CD4-positive, alpha-beta memory T cell (primary cell): Measurements from ENCODE around the gene IL23R. TPM values are rescaled to one million over a fixed set of nuclear protein-coding genes. Genes with fewer than 3 reads are reported as not detected.
A peak's percentile ranks its signal among the peaks of the same experiment; 100 is the strongest.
"Not testable (repeated sequence)": the region's sequence is repeated elsewhere in the genome, so short reads cannot be mapped to it uniquely, and the experiment has no call there.

ENCODE experiments used
- CTCF ChIA-PET: fragments of 350-600 bp; sonication (Branson Sonifier 250); formaldehyde crosslinking; loops from one replicate; lab custom pipeline; 2021; ENCODE audit warnings: inconsistent platforms; ENCODE audit not compliant: partially characterized antibody; lab: Charles Lee
- POLR2A ChIA-PET: fragments of 350-600 bp; sonication (Branson Sonifier 250); formaldehyde crosslinking; loops from one replicate; lab custom pipeline; 2021; ENCODE audit not compliant: partially characterized antibody; lab: Charles Lee
- DNase-seq, 5 donors: peaks; one replicate each; pipeline versions ENCODE4 v3.0.0 to v3.0.0-alpha.2; 2020 to 2022; ENCODE audit warnings: mixed read lengths in 1 of 5
- H3K27ac ChIP-seq: one replicate; pipeline ENCODE4 v1.7.0; 2013; ENCODE audit warnings: low read depth, low read length
- H3K27me3 ChIP-seq: 2 replicates; pipeline ENCODE4 v1.7.0; 2013; ENCODE audit warnings: mild to moderate bottlenecking, low read length, moderate library complexity; ENCODE audit not compliant: insufficient read depth
- H3K36me3 ChIP-seq: 2 replicates; pipeline ENCODE4 v1.7.0; 2013; ENCODE audit warnings: mild to moderate bottlenecking, low read length, moderate library complexity; ENCODE audit not compliant: insufficient read depth
- H3K4me1 ChIP-seq: 2 replicates; pipeline ENCODE4 v1.7.0; 2013; ENCODE audit warnings: mild to moderate bottlenecking, low read length, moderate library complexity; ENCODE audit not compliant: insufficient read depth
- H3K4me3 ChIP-seq, 2 donors: one replicate each; pipeline ENCODE4 v1.7.0; 2013; ENCODE audit warnings: low read length in 2 of 2, mild to moderate bottlenecking in 1 of 2
- H3K9me3 ChIP-seq, 2 donors: one replicate each; pipeline ENCODE4 v1.7.0; 2013; ENCODE audit warnings: low read length in 2 of 2, control low read depth in 1 of 2; ENCODE audit not compliant: control insufficient read depth in 1 of 2
- H3K27ac Mint-ChIP-seq, 7 donors: one replicate each; pipeline ENCODE4 v1.8.0; 2020 to 2021; ENCODE audit warnings: mixed read lengths in 7 of 7, mild to moderate bottlenecking in 6 of 7, inconsistent platforms in 3 of 7, moderate library complexity in 3 of 7
- H3K27me3 Mint-ChIP-seq, 2 donors: one replicate each; pipeline ENCODE4 v1.8.0; 2020 to 2021; ENCODE audit warnings: mixed read lengths in 2 of 2
- H3K36me3 Mint-ChIP-seq, 2 donors: one replicate each; pipeline ENCODE4 v1.8.0; 2020 to 2021; ENCODE audit warnings: mixed read lengths in 2 of 2, inconsistent platforms in 1 of 2, mild to moderate bottlenecking in 1 of 2
- H3K4me1 Mint-ChIP-seq, 4 donors: one replicate each; pipeline ENCODE4 v1.8.0; 2020 to 2021; ENCODE audit warnings: mixed read lengths in 4 of 4, mild to moderate bottlenecking in 1 of 4
- H3K4me3 Mint-ChIP-seq, 8 donors: one replicate each; pipeline ENCODE4 v1.8.0; 2020 to 2021; ENCODE audit warnings: mixed read lengths in 8 of 8, mild to moderate bottlenecking in 7 of 8, moderate library complexity in 6 of 8, inconsistent platforms in 3 of 8
- H3K9me3 Mint-ChIP-seq, 8 donors: one replicate each; pipeline ENCODE4 v1.8.0; 2020 to 2021; ENCODE audit warnings: mixed read lengths in 8 of 8, mild to moderate bottlenecking in 5 of 8, inconsistent platforms in 3 of 8, moderate library complexity in 1 of 8
- intact Hi-C: fragments of 100-400 bp; cut with micrococcal nuclease; formaldehyde crosslinking; loops from one replicate; pipeline ENCODE4 v1.15.1; 2023
- polyA plus RNA-seq, 2 donors: library from polyadenylated mRNA; unstranded; fragments of 300-500 nt; fragmentation: Illumina TruSeq; gene quantifications; one replicate each; pipeline ENCODE4 v1.2.3, GENCODE V29; 2021
- total RNA-seq, 2 experiments: library from RNA; stranded (reverse); gene quantifications; one replicate each; pipeline ENCODE4 v1.2.3, GENCODE V29; 2021

The IL23R gene
- total and polyA plus RNA-seq, 4 experiments from 2014 or later = 0.47 to 2.6 (median 1.5) TPM

DNA sequence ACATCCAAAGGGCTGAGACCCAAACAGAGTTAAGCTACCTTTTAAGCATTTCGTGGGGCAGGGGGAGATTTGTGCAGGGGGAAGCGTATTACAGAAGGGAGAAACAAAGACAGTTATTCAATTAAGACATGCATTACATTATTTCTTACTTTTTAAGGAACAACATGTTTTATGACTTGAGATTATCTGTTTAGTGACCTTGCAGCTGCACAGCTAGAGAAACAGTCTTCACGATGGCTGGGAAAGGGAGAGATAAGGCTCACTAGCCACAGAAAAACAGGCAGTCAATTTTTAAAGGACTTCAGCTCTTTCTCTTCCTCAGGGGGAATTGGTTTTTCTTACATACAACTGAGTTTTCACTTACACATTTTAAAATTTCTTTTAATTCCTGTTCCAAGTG lies 24.4 kb upstream of the IL23R start:
- not testable (repeated sequence) for H3K36me3 ChIP-seq, DNase-seq, H3K4me3 ChIP-seq, H3K4me3 Mint-ChIP-seq, H3K27me3 Mint-ChIP-seq, H3K9me3 Mint-ChIP-seq, H3K36me3 Mint-ChIP-seq, H3K9me3 ChIP-seq, H3K27me3 ChIP-seq, H3K27ac ChIP-seq
- Mint-ChIP-seq H3K4me1 (peaks cover 24 to 46% (median 33%) of the 10 kb centered on the region in 4 donors), H3K27ac (peak overlapping the region in 1 of 7 donors; percentile 4)
- intact Hi-C loops = loop anchor here (10.0 kb wide), 2 partner anchors 207 to 283 kb away; no protein-coding TSS in a partner anchor
- peaks cover 18% of the 10 kb centered on the region for H3K4me1 ChIP-seq
- ChIA-PET CTCF (interaction anchor here (0.7 to 2.0 kb wide), 3 partner anchors 30 to 359 kb away, joined by 3 to 11 read pairs (median 6); no protein-coding TSS in a partner anchor), POLR2A (interaction anchor here (0.9 to 1.4 kb wide), 3 partner anchors 29 to 146 kb away, joined by 3 to 4 read pairs (median 3); no protein-coding TSS in a partner anchor)

GRCh38 chr1:67142931-67143330 lies 23.3 kb upstream of the IL23R start:
- POLR2A ChIA-PET = interaction anchor here (1.2 to 1.3 kb wide), 2 partner anchors 89 kb away, joined by 3 to 5 read pairs; partner anchors contain the start of gene SLC35D1
- Histone ChIP-seq H3K36me3 (no peaks in the 10 kb centered on the region), H3K27me3 (no peaks in the 10 kb centered on the region), H3K27ac (no peak overlapping the region), H3K9me3 (no peaks in the 10 kb centered on the region), H3K4me1 (peaks cover 18% of the 10 kb centered on the region), H3K4me3 (no peak overlapping the region)
- Mint-ChIP-seq H3K9me3 (peaks cover 0 to 2% (median 0%) of the 10 kb centered on the region in 8 donors), H3K4me3 (peak overlapping the region in 6 of 8 donors; percentile 28 to 75 (median 42)), H3K27me3 (no peaks in the 10 kb centered on the region), H3K27ac (peak overlapping the region in 6 of 7 donors; percentile 8 to 90 (median 40)), H3K4me1 (peaks cover 25 to 47% (median 34%) of the 10 kb centered on the region in 4 donors), H3K36me3 (no peaks in the 10 kb centered on the region)
- DNase-seq = peak in 3 of 5 donors; percentile 29 to 39 (median 36)
- CTCF ChIA-PET = interaction anchor here (1.6 to 7.8 kb wide), 5 partner anchors 7 to 358 kb away, joined by 5 to 212 read pairs (median 9); no protein-coding TSS in a partner anchor
- intact Hi-C loops = loop anchor here (10.0 kb wide), 2 partner anchors 208 to 282 kb away; no protein-coding TSS in a partner anchor

DNA sequence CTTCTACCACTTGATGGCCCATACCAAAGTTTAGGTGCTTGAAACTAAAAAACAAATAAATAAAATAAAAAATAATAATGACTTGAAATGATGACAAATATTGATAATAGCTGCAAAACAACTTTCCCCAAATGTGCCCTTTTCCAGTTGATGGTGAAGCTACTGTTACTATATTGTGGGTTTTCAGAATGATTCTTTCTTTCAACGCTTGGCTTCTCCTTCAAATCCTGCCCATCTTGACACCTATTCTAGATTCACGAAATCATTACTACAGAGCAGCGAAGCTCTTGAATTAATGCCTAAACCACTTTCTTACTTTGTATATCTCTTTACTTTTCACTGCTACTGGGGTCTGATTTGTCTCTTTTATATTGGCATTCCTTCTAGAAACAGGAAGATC lies 22.3 kb upstream of the IL23R start:
- Mint-ChIP-seq H3K4me1 (peaks cover 29 to 53% (median 38%) of the 10 kb centered on the region in 4 donors), H3K27ac (no peak overlapping the region), H3K4me3 (no peak overlapping the region), H3K36me3 (no peaks in the 10 kb centered on the region), H3K9me3 (peaks cover 0 to 2% (median 0%) of the 10 kb centered on the region in 8 donors), H3K27me3 (no peaks in the 10 kb centered on the region)
- Histone ChIP-seq H3K36me3 (no peaks in the 10 kb centered on the region), H3K27ac (no peak overlapping the region), H3K27me3 (no peaks in the 10 kb centered on the region), H3K9me3 (no peaks in the 10 kb centered on the region), H3K4me3 (no peak overlapping the region), H3K4me1 (peaks cover 23% of the 10 kb centered on the region)
- intact Hi-C loops = loop anchor here (1.0 to 10.0 kb wide), 5 partner anchors 29 to 357 kb away; no protein-coding TSS in a partner anchor
- ChIA-PET CTCF (interaction anchor here (0.6 to 7.8 kb wide), 15 partner anchors 8 to 379 kb away, joined by 3 to 212 read pairs (median 6); partner anchors contain the start of gene C1orf141), POLR2A (interaction anchor here (0.9 to 1.3 kb wide), 2 partner anchors 68 to 90 kb away, joined by 5 read pairs; partner anchors contain the start of gene SLC35D1)
- no peak for DNase-seq

DNA sequence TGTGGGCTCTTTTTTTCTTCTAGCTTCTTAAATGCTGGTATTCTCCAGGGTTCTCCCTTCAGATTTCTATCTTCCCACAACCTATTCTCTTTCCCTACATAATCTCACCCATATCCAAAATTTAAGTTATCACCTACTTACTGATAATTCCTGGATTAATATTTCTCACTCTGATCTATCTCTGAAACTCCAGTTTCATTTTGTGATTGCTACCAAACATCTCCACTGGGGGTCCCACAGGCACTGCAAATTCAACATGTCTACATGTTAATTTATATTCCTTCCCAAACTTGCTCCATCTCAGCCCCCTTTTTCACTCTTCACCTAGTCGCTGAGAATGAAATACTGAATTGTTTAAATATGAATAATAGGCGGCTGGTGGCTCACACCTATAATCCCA lies 21.6 kb upstream of the IL23R start:
- H3K4me1 Mint-ChIP-seq = peaks cover 32 to 59% (median 42%) of the 10 kb centered on the region in 4 donors
- H3K4me3 ChIP-seq = no peak overlapping the region
- H3K36me3 Mint-ChIP-seq = no peaks in the 10 kb centered on the region
- H3K27me3 ChIP-seq = no peaks in the 10 kb centered on the region
- no peaks in the 10 kb centered on the region for H3K27me3 Mint-ChIP-seq
- no peak overlapping the region for H3K27ac ChIP-seq
- intact Hi-C loops = loop anchor here (1.0 to 10.0 kb wide), 5 partner anchors 28 to 356 kb away; no protein-coding TSS in a partner anchor
- H3K36me3 ChIP-seq = no peaks in the 10 kb centered on the region
- POLR2A ChIA-PET = no interaction called here
- H3K9me3 Mint-ChIP-seq = no peaks in the 10 kb centered on the region
- H3K4me3 Mint-ChIP-seq = peak overlapping the region in 3 of 8 donors; percentile 35 to 59 (median 42)
- CTCF ChIA-PET = interaction anchor here (0.6 to 7.8 kb wide), 15 partner anchors 9 to 380 kb away, joined by 3 to 212 read pairs (median 6); partner anchors contain the start of gene C1orf141
- H3K27ac Mint-ChIP-seq = peak overlapping the region in 2 of 7 donors; percentile 10 to 48
- H3K4me1 ChIP-seq = peaks cover 30% of the 10 kb centered on the region
- no peaks in the 10 kb centered on the region for H3K9me3 ChIP-seq
- peak in 4 of 5 donors; percentile 19 to 37 (median 25) for DNase-seq

GRCh38 chr1:67146101-67146500 lies 20.2 kb upstream of the IL23R start:
- Mint-ChIP-seq H3K36me3 (no peaks in the 10 kb centered on the region), H3K27ac (no peak overlapping the region), H3K9me3 (no peaks in the 10 kb centered on the region), H3K27me3 (no peaks in the 10 kb centered on the region), H3K4me1 (peaks cover 32 to 62% (median 42%) of the 10 kb centered on the region in 4 donors), H3K4me3 (peak overlapping the region in 1 of 8 donors; percentile 38)
- peaks cover 30% of the 10 kb centered on the region for H3K4me1 ChIP-seq
- H3K36me3 ChIP-seq = no peaks in the 10 kb centered on the region
- H3K27ac ChIP-seq = no peak overlapping the region
- H3K4me3 ChIP-seq = no peak overlapping the region
- ChIA-PET POLR2A (no interaction called here), CTCF (interaction anchor here (1.0 to 7.8 kb wide), 7 partner anchors 19 to 382 kb away, joined by 3 to 212 read pairs (median 9); partner anchors contain the start of gene IL23R)
- intact Hi-C loops = loop anchor here (10.0 kb wide), 2 partner anchors 211 to 279 kb away; no protein-coding TSS in a partner anchor
- no peaks in the 10 kb centered on the region for H3K27me3 ChIP-seq
- DNase-seq = no peak
- H3K9me3 ChIP-seq = no peaks in the 10 kb centered on the region

GRCh38 chr1:67146539-67146938 lies 19.7 kb upstream of the IL23R start:
- Histone ChIP-seq H3K27ac (no peak overlapping the region), H3K36me3 (no peaks in the 10 kb centered on the region), H3K9me3 (no peaks in the 10 kb centered on the region), H3K4me1 (peaks cover 30% of the 10 kb centered on the region), H3K27me3 (no peaks in the 10 kb centered on the region), H3K4me3 (no peak overlapping the region)
- peak overlapping the region in 2 of 7 donors; percentile 48 to 77 for H3K27ac Mint-ChIP-seq
- H3K4me3 Mint-ChIP-seq = peak overlapping the region in 1 of 8 donors; percentile 40
- H3K9me3 Mint-ChIP-seq = no peaks in the 10 kb centered on the region
- no peaks in the 10 kb centered on the region for H3K36me3 Mint-ChIP-seq
- CTCF ChIA-PET = interaction anchor here (0.6 to 7.8 kb wide), 6 partner anchors 22 to 381 kb away, joined by 3 to 212 read pairs (median 8); no protein-coding TSS in a partner anchor
- H3K4me1 Mint-ChIP-seq = peaks cover 32 to 61% (median 42%) of the 10 kb centered on the region in 4 donors
- H3K27me3 Mint-ChIP-seq = no peaks in the 10 kb centered on the region
- POLR2A ChIA-PET = no interaction called here
- intact Hi-C loops = loop anchor here (10.0 kb wide), 2 partner anchors 212 to 278 kb away; no protein-coding TSS in a partner anchor
- DNase-seq = no peak

- not testable (repeated sequence) for H3K36me3 Mint-ChIP-seq, H3K27me3 ChIP-seq, H3K4me3 Mint-ChIP-seq, H3K9me3 ChIP-seq, H3K27ac ChIP-seq, H3K9me3 Mint-ChIP-seq, DNase-seq, H3K27me3 Mint-ChIP-seq, H3K4me3 ChIP-seq, H3K36me3 ChIP-seq
- H3K27ac Mint-ChIP-seq = peak overlapping the region in 1 of 7 donors; percentile 71
- CTCF ChIA-PET = interaction anchor here (0.9 to 7.8 kb wide), 24 partner anchors 9 to 423 kb away, joined by 3 to 212 read pairs (median 8); no protein-coding TSS in a partner anchor
- peaks cover 25% of the 10 kb centered on the region for H3K4me1 ChIP-seq
- intact Hi-C loops = loop anchor here (2.0 to 10.0 kb wide), 3 partner anchors 91 to 277 kb away; no protein-coding TSS in a partner anchor
- POLR2A ChIA-PET = interaction anchor here (3.0 kb wide), 1 partner anchor 23 kb away, joined by 14 read pairs; no protein-coding TSS in a partner anchor
- H3K4me1 Mint-ChIP-seq = peaks cover 27 to 51% (median 35%) of the 10 kb centered on the region in 4 donors
Observed at GRCh38 chr1:67147973-67148372, 18.3 kb upstream of the IL23R start.
